Measurements from ENCODE around the gene RAB11FIP3.

GRCh38 chr16:376817-377418 lies 48.5 kb upstream of the RAB11FIP3 start:
- TF ChIP-seq CTCF (IDR thresholded peaks at IDR 0.05) (no peak), POLR2A (IDR thresholded peaks at IDR 0.05) (no peak)
